ENCODE results near the gene KRT40.
A peak's percentile ranks its signal among the peaks of the same experiment; 100 is the strongest.
"Not testable (repeated sequence)": the region's sequence is repeated elsewhere in the genome, so short reads cannot be mapped to it uniquely, and the experiment has no call there.

The KRT40 gene

DNA sequence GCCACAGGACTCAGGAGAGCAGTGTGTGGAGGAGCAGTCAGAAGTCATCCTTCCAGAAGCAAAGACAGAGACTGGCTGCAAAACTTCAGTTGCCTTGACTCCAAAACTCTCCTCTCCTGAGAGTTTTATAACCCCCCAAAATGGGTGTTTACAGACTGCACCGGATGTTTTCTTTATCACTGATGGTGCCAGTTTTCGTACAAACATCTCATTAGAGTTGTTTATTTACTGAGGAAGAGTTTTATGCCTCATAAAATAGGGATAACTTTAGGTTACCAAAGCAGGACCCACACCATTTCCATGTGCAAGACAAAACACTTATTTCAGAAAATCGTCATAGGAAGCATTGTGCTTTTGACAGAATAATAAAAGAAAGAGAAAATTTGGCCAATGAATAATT, at the start of gene KRT40:
Gene KRT40 (minus strand): TSS at position 101 of the 400 bp plus-strand sequence. CDS start 53 bp downstream, at position 48.
- DNase-seq (ENCODE audit: low read depth, low spot score): no peak

DNA sequence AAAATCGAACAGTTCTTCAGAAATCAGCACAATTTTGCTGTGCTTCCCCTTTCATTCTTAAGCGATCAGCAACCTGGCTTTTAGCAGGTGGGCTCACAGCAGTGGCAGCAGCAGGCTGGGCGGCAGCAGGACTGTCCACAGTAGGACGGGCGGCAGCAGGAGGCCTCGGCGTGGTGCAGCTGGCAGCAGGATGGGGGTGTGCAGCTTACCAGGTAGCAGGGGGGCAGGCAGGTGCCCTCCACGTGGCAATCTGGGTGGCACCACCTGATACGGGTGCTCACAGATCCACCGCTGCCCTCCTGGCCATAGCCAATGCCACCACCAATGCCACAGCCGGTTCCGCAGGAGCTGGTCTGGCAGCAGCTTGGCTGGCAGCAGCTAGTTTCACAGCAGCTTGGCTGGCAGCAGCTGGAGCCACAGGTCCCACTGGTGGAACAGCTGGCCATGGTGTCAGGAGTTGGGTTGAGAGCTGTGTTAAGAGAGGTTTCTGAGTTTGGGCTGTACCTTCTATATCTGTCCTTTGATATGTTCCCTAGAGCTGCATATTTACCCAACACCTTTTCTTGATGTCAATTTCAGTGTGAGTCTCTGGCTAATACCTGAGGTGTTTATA, 45.6 kb upstream of the KRT40 start, which contains the start of gene KRTAP1-4:
Gene KRTAP1-4 (minus strand): TSS at position 563 of the 613 bp plus-strand sequence. CDS start 117 bp downstream, at position 446.
- no peak for DNase-seq (ENCODE audit: low read depth, low spot score)

DNA sequence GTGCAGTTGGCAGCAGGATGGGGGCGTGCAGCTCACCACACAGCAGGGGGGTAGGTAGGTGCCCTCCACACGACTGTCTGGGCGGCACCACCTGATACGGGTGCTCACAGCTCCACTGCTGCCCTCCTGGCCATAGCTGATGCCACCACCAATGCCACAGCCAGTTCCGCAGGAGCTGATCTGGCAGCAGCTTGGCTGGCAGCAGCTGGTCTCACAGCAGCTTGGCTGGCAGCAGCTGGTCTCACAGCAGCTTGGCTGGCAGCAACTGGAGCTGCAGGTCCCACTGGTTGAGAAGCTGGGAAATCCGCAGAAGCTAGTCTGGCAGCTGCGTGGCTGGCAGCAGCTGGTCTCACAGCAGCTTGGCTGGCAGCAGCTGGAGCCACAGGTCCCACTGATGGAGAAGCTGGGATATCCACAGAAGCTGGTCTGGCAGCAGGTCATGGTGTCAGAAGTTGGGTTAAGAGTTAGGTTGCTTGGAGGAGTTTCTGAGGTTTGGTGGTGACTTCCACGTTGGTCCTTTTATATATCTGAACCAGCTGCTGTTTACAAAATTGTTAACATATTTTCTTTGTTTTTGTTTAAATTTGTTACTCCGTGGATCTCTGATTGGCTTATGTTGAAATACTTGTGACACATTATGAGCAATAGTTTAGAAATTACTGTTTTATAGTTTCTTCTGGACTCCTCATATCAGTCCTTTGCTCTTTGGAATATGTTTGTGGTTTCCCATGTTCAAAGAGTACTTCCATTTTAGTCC, 42.8 kb upstream of the KRT40 start, which contains the start of gene KRTAP1-5:
Gene KRTAP1-5 (minus strand): TSS at position 494 of the 757 bp plus-strand sequence. CDS start 53 bp downstream, at position 441.
- DNase-seq (ENCODE audit: low read depth, low spot score): no peak

DNA sequence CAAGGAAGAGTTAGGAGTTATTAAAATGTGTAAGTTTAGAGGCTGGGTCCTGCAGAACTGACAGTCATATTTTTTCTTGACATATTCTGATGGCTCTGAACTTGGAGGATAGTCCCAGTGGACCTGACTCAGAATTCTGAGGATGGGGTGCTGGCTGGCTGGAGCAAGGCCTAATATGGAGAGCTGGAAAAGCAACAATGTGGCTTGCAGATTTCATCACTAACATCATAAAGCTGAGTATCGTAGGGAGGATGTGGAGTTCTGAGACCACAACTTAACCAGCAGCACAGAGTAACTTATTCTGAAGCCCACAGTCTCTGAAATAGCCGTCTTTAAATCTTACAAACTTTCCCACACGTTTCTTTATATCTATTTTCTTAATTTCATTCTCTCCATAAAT, 40.6 kb upstream of the KRT40 start:
- no peak for DNase-seq (ENCODE audit: low read depth, low spot score)

DNA sequence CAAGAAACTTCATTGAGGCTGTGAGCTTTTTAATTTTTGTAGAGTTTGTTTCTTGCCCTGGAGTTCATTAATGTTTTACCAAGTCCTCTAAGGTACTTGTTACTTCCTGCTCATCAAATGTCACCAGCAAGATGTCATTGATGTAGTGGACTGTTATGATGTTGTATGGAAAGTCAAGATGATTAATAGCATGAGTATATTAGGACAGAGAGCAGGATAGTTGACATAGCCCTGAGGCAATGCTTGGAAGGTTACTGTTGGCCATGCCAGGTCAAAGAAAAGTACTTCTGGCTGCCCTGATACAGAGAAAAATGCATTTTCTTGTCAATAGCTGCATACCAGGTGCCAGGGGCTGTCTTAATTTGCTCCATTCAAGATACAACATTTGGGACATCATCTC, 36.2 kb upstream of the KRT40 start:
- no peak for DNase-seq (ENCODE audit: low read depth, low spot score)

GRCh38 chr17:41019415-41019814, 35.3 kb upstream of the KRT40 start:
- DNase-seq (ENCODE audit: low read depth, low spot score): no peak

DNA sequence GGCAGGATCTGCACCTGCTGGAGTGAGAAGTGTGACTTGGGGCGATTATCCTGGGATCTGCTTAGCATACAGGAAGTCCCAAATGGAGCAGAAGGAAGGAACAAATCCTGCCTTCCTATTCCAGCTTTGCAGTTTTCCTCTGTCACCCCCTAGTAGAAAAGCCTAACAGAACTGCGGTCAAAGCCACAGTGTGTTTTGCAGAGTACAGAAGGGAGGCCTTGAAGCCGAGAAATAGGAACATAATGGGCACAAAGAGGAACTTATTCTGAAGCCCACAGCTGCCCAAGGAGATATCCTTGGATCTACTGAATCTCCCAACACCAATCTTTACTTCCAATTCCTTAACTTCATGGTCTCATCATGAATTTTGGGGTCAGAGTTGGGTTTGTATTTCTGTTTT, 34.4 kb upstream of the KRT40 start:
- no peak for DNase-seq (ENCODE audit: low read depth, low spot score)

- DNase-seq (ENCODE audit: low read depth, low spot score): no peak
These were observed 32.6 kb upstream of the KRT40 start for GRCh38 chr17:41016578-41017215.

- no peak for DNase-seq (ENCODE audit: low read depth, low spot score)
These were observed 31.3 kb upstream of the KRT40 start for GRCh38 chr17:41015454-41015853.

GRCh38 chr17:41013606-41014005, 29.5 kb upstream of the KRT40 start:
- DNase-seq (ENCODE audit: low read depth, low spot score): no peak

DNA sequence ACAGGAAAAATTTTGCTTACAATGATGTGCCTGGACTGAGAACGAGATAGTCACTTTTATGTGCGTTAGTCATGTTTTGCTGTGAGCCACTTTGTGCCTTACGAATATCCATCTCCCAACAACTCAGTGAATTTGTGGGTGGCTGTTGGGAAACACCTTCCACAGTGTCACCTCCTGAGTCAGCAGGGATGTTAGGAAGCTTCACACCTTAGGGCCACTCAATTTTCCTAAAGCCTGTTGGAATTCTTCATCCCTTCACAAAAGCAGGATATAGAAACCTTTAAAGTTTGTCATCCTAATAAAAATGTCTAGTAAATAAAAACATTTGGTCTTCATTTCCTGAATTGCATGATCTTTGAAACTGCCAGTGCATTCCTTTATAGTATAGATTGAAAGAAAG, 29.1 kb upstream of the KRT40 start:
- no peak for DNase-seq (ENCODE audit: low read depth, low spot score)

DNA sequence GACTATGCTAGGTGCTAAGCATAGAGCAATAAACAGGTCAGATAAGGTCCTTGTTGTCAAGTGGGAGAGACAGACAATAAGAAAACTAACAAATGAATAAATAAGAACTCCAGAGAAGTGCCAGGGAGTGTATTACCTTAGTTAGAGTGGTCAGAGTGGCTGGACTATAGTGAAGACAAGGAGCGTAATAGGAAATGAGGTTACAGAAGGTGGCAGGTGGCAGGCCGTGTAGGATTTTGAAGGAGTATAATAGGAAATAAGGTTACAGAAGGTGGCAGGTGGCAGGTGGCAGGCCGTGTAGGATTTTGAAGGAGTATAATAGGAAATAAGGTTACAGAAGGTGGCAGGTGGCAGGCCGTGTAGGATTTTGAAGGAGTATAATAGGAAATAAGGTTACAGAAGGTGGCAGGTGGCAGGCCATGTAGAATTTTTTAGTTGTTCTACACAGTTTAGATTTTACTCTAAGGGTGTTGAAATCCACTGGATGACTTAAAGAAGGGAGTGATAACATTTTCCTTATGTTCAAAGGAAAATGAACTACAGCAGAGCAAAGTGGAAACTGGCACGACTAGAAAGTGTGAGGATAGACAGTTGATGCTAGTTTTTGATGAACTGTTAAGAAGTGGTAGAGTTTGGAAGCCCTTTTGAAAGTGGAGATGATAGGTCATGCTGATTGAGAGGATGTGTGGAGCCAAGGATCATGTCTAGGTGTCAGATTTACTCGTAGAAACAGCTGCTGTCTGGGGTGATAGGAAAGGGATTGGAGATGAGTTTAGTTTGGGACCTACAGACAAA, 28.4 kb upstream of the KRT40 start:
- no peak for DNase-seq (ENCODE audit: low read depth, low spot score)

GRCh38 chr17:41010441-41010840, 26.3 kb upstream of the KRT40 start:
- DNase-seq (ENCODE audit: low read depth, low spot score): no peak

GRCh38 chr17:41009936-41010335, 25.8 kb upstream of the KRT40 start:
- DNase-seq (ENCODE audit: low read depth, low spot score): no peak

- DNase-seq (ENCODE audit: low read depth, low spot score): peak; percentile 11
These were observed 25.2 kb upstream of the KRT40 start for GRCh38 chr17:41009301-41009760.

DNA sequence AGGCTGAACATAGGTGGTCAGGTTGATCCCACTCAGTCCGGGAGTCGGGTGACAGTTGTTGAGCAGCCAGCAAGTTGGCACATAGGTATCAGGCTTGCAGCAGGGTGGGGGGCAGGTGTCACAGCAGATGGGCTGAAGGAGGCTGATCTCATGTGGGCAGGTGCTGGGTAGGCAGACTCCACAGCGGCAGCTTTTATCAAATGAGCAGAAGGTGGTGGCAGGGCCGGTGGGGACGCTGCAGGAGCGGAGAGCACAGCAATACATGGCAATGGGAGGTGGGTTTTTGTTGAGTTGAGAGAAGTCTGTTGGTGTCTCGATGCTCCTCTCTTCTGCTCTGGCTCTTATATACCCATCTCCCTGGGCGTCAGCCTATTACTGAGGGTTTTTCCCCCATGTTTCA, 24.7 kb upstream of the KRT40 start, which contains the start of gene KRTAP3-1:
Gene KRTAP3-1 (minus strand): TSS at position 318 of the 400 bp plus-strand sequence. CDS start 54 bp downstream, at position 264.
- DNase-seq (ENCODE audit: low read depth, low spot score): peak; percentile 16

DNA sequence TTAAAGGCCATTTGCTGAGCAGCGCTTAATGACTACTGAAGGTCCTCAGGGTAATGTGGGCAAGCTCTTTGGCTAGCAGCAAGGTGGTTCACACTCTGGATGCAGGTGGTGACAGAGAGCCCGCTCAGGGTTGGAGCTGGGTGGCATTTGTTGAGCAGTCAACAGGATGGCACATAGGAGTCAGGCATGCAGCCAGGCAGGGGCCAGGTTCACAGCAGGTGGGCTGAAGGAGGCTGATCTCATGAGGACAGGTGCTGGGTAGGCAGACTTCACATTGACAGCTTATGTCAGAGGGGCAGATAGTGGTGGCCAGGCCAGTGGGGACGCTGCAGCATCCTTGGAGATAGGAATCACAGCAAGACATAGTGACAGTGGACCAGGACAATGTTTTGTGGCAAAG, 20.3 kb upstream of the KRT40 start:
- DNase-seq (ENCODE audit: low read depth, low spot score): no peak

DNA sequence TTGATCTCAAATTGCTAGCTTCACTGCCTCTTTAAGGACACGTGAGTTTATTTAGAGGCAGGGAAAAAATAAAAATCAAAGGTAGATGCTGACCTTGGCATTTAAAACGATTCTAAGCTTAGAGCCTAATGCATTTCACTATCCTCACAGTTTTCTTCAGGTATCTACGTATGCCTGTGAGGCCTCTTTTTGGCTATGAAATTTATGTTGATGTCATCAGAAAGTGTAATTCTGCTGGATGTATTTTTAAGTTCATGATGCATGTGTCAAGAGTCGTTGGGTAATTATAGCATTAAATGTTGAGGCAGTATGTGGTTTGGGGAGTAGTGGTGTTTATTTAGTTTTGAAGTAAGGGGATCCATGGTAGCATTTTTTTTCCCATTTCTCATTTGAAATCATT, 19.8 kb upstream of the KRT40 start:
- no peak for DNase-seq (ENCODE audit: low read depth, low spot score)

- DNase-seq (ENCODE audit: low read depth, low spot score): no peak
These were observed 18.7 kb upstream of the KRT40 start for GRCh38 chr17:41002814-41003213.

DNA sequence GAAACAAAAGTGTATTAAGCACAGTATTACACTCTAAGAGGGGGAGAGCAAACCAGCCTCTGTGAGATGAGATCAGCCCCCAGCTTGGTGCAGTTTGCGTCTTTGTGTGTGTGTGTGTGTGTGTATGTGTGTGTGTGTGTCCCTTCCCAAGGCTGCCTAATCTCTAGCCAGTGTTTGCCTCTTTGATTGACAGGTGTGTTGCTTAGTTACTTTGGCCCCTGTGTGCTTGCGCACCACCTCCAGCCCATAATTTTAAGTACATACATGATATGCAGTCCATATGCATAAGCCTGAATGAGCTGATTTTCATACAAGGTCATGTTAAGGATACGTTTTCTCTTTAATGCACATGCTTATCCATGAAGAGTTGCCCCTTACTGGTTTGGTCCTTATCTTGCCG, 17.7 kb upstream of the KRT40 start:
- no peak for DNase-seq (ENCODE audit: low read depth, low spot score)

GRCh38 chr17:40999563-40999962, 15.4 kb upstream of the KRT40 start, which contains the start of gene KRTAP3-2:
Gene KRTAP3-2 (minus strand): TSS chr17:40999906. CDS start chr17:40999853, 53 bp downstream.
- not testable (repeated sequence) for DNase-seq (ENCODE audit: low read depth, low spot score)
